Keratinocyte (primary cell): ENCODE data around the gene ITGA11. TPM values are rescaled to one million over a fixed set of nuclear protein-coding genes. Genes with fewer than 3 reads are reported as not detected.

ENCODE experiments used
- DNase-seq: peaks from one replicate; pipeline ENCODE4 v3.0.0-alpha.2; 2011; ENCODE audit warnings: low read depth, missing footprints, low spot score
- FAIRE-seq: peaks from 2 replicates; lab custom pipeline; 2011; peaks lifted over from hg19 to GRCh38; lab: Jason Lieb, UNC
- H2AFZ ChIP-seq: 2 replicates; pipeline ENCODE4 v1.6.0; 2012; ENCODE audit warnings: low read length, control low read depth, inconsistent platforms; ENCODE audit not compliant: control insufficient read depth
- H3K27ac ChIP-seq: 2 replicates; pipeline ENCODE4 v1.5.1; 2011; ENCODE audit warnings: low read length; ENCODE audit not compliant: control insufficient read depth, insufficient read depth
- H3K27me3 ChIP-seq: 3 replicates; pipeline ENCODE4 v1.6.0; 2011; ENCODE audit warnings: low read length; ENCODE audit not compliant: control insufficient read depth, insufficient read depth; ENCODE audit errors: extremely low read depth
- H3K36me3 ChIP-seq, 2 experiments: 2 replicates in 1 of 2; 3 replicates in 1 of 2; pipeline ENCODE4 v1.5.1; 2011; ENCODE audit warnings: low read length in 2 of 2, mild to moderate bottlenecking in 1 of 2; ENCODE audit not compliant: control insufficient read depth in 2 of 2, insufficient read depth in 2 of 2; ENCODE audit errors: extremely low read depth in 1 of 2
- H3K4me1 ChIP-seq: 3 replicates; pipeline ENCODE4 v1.5.1; 2011; ENCODE audit warnings: low read length; ENCODE audit not compliant: control insufficient read depth, insufficient read depth; ENCODE audit errors: extremely low read depth
- H3K4me2 ChIP-seq: 3 replicates; pipeline ENCODE4 v1.6.0; 2011; ENCODE audit warnings: low read depth, low read length; ENCODE audit not compliant: control insufficient read depth, insufficient read depth; ENCODE audit errors: extremely low read depth
- H3K4me3 ChIP-seq, 3 experiments: fragments of 200-600 bp in 1 of 3; sonication (generic) in 1 of 3; 2 replicates in 2 of 3; 3 replicates in 1 of 3; pipeline ENCODE4 v1.5.1; 2011 to 2016; ENCODE audit warnings: low read length in 3 of 3, mild to moderate bottlenecking in 3 of 3, control low read depth in 2 of 3, inconsistent platforms in 1 of 3, low read depth in 1 of 3, mixed read lengths in 1 of 3, mixed run types in 1 of 3, moderate library complexity in 1 of 3; ENCODE audit not compliant: control insufficient read depth in 2 of 3, insufficient read depth in 2 of 3; ENCODE audit errors: extremely low read depth in 1 of 3
- H3K79me2 ChIP-seq: 2 replicates; pipeline ENCODE4 v1.6.0; 2012; ENCODE audit warnings: low read length; ENCODE audit not compliant: control insufficient read depth, insufficient read depth
- H3K9ac ChIP-seq: 3 replicates; pipeline ENCODE4 v1.6.0; 2011; ENCODE audit warnings: low read length; ENCODE audit not compliant: control insufficient read depth, insufficient read depth; ENCODE audit errors: extremely low read depth
- H3K9me1 ChIP-seq: 3 replicates; pipeline ENCODE4 v1.6.0; 2011; ENCODE audit warnings: low read length; ENCODE audit not compliant: control insufficient read depth, insufficient read depth; ENCODE audit errors: extremely low read depth
- H3K9me3 ChIP-seq: 2 replicates; pipeline ENCODE4 v1.5.1; 2012; ENCODE audit warnings: low read depth, low read length; ENCODE audit not compliant: control insufficient read depth
- H4K20me1 ChIP-seq: 3 replicates; pipeline ENCODE4 v1.6.0; 2011; ENCODE audit warnings: low read length; ENCODE audit not compliant: control insufficient read depth, insufficient read depth; ENCODE audit errors: extremely low read depth
- CTCF ChIP-seq, 3 experiments: IDR thresholded peaks in 1 of 3; conservative IDR thresholded peaks in 1 of 3; optimal IDR thresholded peaks in 1 of 3; 2 replicates in 2 of 3; 3 replicates in 1 of 3; pipeline versions ENCODE3 to v1.5.1; 2011; ENCODE audit warnings: low read length in 3 of 3, mild to moderate bottlenecking in 3 of 3, moderate library complexity in 2 of 3, control low read depth in 1 of 3, inconsistent platforms in 1 of 3; ENCODE audit not compliant: insufficient read depth in 2 of 3; ENCODE audit errors: extremely low read depth in 1 of 3
- EZH2 ChIP-seq: IDR thresholded peaks from one replicate; pipeline ENCODE4 v1.6.1; 2012; ENCODE audit warnings: inconsistent platforms, mild to moderate bottlenecking, low read length, moderate library complexity
- dilution Hi-C: fragments of 300-500 bp; cut with MboI; formaldehyde crosslinking; loops from one replicate; pipeline ENCODE4 v1.7.0; 2020; ENCODE audit warnings: low sequenced_read_pairs; ENCODE audit not compliant: extremely low pct_ligation_motif_present
- polyA plus RNA-seq, 5 experiments: library from polyadenylated mRNA; depleted of rRNA in 3 of 5; stranded (reverse) in 3 of 5; stranded (forward) in 1 of 5; unstranded in 1 of 5; fragments of >200 nt; gene quantifications; 1 replicate in 1 of 5; 2 replicates in 3 of 5; 3 replicates in 1 of 5; pipeline versions ENCODE4 v1.2.1 to v1.2.3, GENCODE V29; 2011 to 2012; ENCODE audit warnings: missing spikeins in 2 of 5, low read depth in 1 of 5, low replicate concordance in 1 of 5

Gene ITGA11
- polyA plus RNA-seq, 1 donor (not counting 4 experiments of a cell fraction or from before 2014, with no cell fraction given): not detected

- TF ChIP-seq EZH2 (no peak), CTCF (optimal IDR thresholded peaks at IDR 0.05 in 1 of 3, IDR thresholded peaks at IDR 0.05 in 1 of 3, conservative IDR thresholded peaks at IDR 0.05 in 1 of 3; ENCODE audit: extremely low read depth in 1 of 3, insufficient read depth in 2 of 3, low read length in 3 of 3) (no peak)
- no peak overlapping the region for H3K9ac ChIP-seq
- no peak overlapping the region for H3K4me2 ChIP-seq
- peaks cover 6% of the 10 kb centered on the region for H3K27me3 ChIP-seq
- H3K4me1 ChIP-seq: no peaks in the 10 kb centered on the region
- H3K9me3 ChIP-seq: no peaks in the 10 kb centered on the region
- no peak overlapping the region for H2AFZ ChIP-seq
- H3K9me1 ChIP-seq: no peaks in the 10 kb centered on the region
- no peaks in the 10 kb centered on the region for H3K79me2 ChIP-seq
- FAIRE-seq: no peak
- no peak overlapping the region for H3K4me3 ChIP-seq
- H3K36me3 ChIP-seq: no peaks in the 10 kb centered on the region
- no peak for DNase-seq
- dilution Hi-C loops: no loop called here
- no peaks in the 10 kb centered on the region for H4K20me1 ChIP-seq
- no peak overlapping the region for H3K27ac ChIP-seq
Measured at GRCh38 chr15:68360721-68361120, 71.2 kb downstream of the ITGA11 start.

- H3K9me1 ChIP-seq: no peaks in the 10 kb centered on the region
- FAIRE-seq: no peak
- TF ChIP-seq EZH2 (no peak), CTCF (optimal IDR thresholded peaks at IDR 0.05 in 1 of 3, IDR thresholded peaks at IDR 0.05 in 1 of 3, conservative IDR thresholded peaks at IDR 0.05 in 1 of 3; ENCODE audit: extremely low read depth in 1 of 3, insufficient read depth in 2 of 3, low read length in 3 of 3) (no peak)
- no peak overlapping the region for H3K4me3 ChIP-seq
- no peak overlapping the region for H3K27ac ChIP-seq
- H2AFZ ChIP-seq: no peak overlapping the region
- peaks cover 16% of the 10 kb centered on the region for H3K4me1 ChIP-seq
- no peaks in the 10 kb centered on the region for H4K20me1 ChIP-seq
- H3K9me3 ChIP-seq: no peaks in the 10 kb centered on the region
- H3K36me3 ChIP-seq: no peaks in the 10 kb centered on the region
- peaks cover 6% of the 10 kb centered on the region for H3K27me3 ChIP-seq
- dilution Hi-C loops: no loop called here
- H3K79me2 ChIP-seq: no peaks in the 10 kb centered on the region
- no peak for DNase-seq
- H3K9ac ChIP-seq: no peak overlapping the region
- no peak overlapping the region for H3K4me2 ChIP-seq
Measured at GRCh38 chr15:68356778-68357177, 75.2 kb downstream of the ITGA11 start.
